GM18867 (cell line): Measurements from ENCODE around the gene LDLRAP1.
"Not testable (repeated sequence)": the region's sequence is repeated elsewhere in the genome, so short reads cannot be mapped to it uniquely, and the experiment has no call there.

Experiments used
- ATAC-seq: cut with Tn5 transposase; IDR thresholded peaks from one replicate; pipeline ENCODE4 v1.9.1; 2021; ENCODE audit warnings: mild to moderate bottlenecking, moderate library complexity; ENCODE audit not compliant: unreplicated experiment

Gene LDLRAP1

GRCh38 chr1:25573591-25573930, 30.2 kb downstream of the LDLRAP1 start:
- no peak for ATAC-seq

DNA sequence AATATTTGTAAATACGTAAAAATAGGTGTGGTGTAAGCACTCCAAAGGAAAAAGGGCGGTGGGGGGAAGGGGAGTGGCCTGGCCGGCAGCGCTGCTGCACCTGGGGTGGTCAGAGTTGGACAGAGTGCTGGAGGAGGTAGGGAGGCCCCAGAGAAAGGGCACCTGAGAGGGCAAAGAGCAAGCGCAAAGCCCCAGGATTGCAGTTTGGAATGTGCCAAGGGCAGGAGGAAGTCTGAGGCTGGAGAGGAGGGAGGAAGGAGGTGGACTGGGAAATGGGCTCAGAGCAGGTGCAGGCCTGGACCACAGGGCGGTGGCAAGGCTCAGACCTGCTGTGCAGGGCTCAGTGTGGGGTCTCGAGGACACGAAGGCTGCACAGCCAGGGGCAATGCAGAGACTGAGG, 30.6 kb downstream of the LDLRAP1 start:
- ATAC-seq = no peak

GRCh38 chr1:25575191-25575590, 31.8 kb downstream of the LDLRAP1 start:
- ATAC-seq = no peak

- no peak for ATAC-seq
Observed at GRCh38 chr1:25576459-25577133, 33.2 kb downstream of the LDLRAP1 start.

GRCh38 chr1:25577134-25577920, 33.9 kb downstream of the LDLRAP1 start:
- no peak for ATAC-seq

- no peak for ATAC-seq
Observed at GRCh38 chr1:25579292-25580252, 36.2 kb downstream of the LDLRAP1 start.

- ATAC-seq = no peak
Observed at GRCh38 chr1:25580927-25581326, 37.5 kb downstream of the LDLRAP1 start.

DNA sequence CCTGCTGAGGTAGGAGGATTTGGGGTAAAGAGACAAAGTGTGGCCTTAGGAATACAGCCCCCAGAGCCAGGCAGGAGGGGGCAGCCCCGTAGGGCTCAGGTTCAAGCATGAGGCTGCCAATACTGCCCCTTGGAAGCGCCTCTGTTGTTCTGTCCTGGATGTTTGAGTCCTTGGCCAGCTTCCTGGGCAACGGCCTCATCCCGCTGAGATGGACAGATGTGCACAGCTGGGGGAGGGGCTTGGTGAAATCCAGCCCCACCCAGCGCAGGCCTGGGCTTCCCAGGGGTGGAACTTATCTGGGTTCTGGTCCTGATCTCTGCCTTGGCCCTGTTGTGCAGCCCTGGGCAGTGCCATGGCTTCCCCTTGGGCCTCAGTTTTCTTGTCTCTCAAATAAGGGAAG, 38.4 kb downstream of the LDLRAP1 start:
- ATAC-seq = no peak

GRCh38 chr1:25583519-25584370, 40.3 kb downstream of the LDLRAP1 start:
- no peak for ATAC-seq

DNA sequence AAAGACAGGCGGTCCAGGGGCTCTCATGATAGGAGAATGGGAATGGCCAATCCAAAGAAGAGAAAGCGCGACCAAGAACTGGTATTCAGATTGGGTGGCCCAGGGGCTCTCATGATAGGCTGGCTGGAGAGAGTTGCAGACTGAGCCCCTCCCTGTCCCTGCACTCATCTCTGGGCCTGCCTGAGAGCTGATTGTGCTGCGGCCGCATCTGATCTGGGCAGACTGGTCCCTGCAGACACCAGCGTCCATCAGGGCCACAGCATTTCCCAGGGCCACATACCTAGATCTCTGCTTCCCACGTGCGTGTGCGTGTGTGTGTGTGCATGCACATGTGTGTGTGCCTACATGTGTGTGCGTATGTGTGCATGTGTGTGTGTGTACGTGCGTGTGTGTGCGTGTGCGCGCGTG, 42.8 kb downstream of the LDLRAP1 start:
- ATAC-seq = no peak

DNA sequence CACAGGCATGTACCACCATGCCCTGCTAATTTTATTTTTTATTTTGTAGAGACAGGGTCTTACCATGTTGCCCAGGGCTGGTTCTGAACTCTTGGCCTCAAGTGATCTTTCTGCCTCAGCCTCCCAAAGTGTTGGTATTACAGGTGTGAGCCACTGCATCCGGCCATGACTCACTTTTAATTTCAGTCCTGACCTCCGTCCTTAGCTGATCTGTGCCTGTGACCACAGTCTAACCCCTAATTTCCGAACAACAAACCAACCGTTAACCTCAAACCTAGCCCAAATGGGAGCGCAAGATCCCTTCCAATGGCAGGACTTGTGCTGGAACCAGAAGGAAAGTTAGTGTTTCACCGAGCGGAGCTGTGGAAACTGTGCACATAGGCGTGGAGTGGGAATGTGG, 43.9 kb downstream of the LDLRAP1 start:
- ATAC-seq = no peak

- not testable (repeated sequence) for ATAC-seq
Observed at GRCh38 chr1:25588224-25588623, 44.8 kb downstream of the LDLRAP1 start.

DNA sequence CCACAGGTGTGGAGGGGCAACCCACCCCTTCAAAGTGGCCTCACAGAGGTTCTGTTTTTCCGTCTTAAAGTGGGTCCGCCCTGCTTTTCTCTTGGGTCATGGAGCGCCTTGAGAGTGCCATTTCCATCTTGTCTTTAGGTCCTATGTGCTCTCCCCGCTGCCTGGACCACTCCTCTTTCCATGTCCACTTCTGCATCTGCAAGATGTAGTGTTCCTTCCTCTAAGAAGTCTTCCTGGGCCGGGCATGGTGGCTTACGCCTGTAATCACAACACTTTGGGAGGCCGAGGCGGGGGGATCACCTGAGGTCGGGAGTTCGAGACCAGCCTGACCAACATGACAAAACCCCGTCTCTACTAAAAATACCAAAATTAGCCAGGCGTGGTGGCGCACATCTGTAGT, 45.4 kb downstream of the LDLRAP1 start:
- ATAC-seq = not testable (repeated sequence)

- ATAC-seq = no peak
Observed at GRCh38 chr1:25590096-25590824, 46.9 kb downstream of the LDLRAP1 start.

DNA sequence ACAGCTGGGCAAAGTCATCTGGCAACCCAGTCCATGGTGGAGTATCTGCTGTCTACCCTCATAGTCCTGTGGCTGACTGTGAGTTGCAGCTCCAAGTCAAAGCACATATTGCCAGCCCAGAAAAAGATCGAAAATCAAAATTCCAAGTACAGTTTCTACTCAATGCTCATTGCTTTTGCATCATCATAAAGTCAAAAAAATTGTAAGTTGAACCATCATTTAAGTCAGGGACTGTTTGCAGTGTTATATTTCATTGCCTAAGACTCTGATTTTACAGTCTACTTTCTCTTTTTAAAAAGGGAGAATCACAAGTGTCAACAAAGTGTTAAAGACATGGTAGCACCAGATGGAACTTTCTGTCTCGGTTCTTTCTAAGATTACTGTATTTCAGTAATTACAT, 50.5 kb downstream of the LDLRAP1 start:
- no peak for ATAC-seq

GRCh38 chr1:25594971-25595370, 51.6 kb downstream of the LDLRAP1 start:
- ATAC-seq = no peak

- not testable (repeated sequence) for ATAC-seq
Observed at GRCh38 chr1:25596641-25597040, 53.2 kb downstream of the LDLRAP1 start.

- ATAC-seq = no peak
Observed at GRCh38 chr1:25598879-25599278, 55.5 kb downstream of the LDLRAP1 start.

DNA sequence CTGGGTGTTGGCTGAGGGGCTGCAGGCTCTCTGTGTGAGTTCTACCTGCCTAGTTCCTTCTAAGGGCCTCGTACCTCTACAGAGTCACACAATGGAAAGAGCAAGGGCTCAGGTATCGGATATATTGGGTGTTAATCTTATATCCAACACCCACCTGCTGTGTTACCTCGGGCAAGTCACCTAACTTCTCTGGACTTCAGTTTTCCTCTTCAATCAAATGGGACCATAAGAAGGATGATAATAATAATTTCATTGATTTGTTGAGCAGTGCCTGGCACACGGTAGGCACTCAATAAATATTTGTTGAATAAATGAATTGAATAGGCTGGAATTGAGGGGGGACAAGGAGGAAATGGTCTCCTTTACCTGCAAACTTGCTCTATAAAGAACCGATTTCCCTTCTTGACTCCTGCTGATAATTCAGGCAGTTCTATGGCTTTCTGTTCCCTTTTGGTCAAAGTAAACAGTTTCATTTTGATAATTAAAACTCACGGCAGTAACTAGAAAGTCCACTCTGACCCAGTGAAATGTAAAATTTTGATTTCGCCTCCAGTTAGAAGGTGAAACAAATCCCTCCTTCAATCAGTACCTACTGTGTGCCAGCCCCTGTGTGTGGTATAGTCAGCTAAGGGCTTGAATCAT, 56.7 kb downstream of the LDLRAP1 start:
- ATAC-seq = no peak
